Caco-2 (cell line): ENCODE measurements around the gene ACE. TPM values are rescaled to one million over a fixed set of nuclear protein-coding genes. Genes with fewer than 3 reads are reported as not detected.

ENCODE experiments used
- BruUV-seq: library from RNA; stranded (reverse); fragments of 400-500 nt; replicated peaks from 2 replicates; lab custom pipeline; 2021; lab: Mats Ljungman, UMichigan
- CTCF ChIA-PET: fragments of 300-600 bp; sonication (Branson Sonifier 250); formaldehyde crosslinking; loops from one replicate; lab custom pipeline; 2022; ENCODE audit warnings: antibody characterized with exemption; lab: Charles Lee
- POLR2A ChIA-PET: fragments of 300-600 bp; sonication (Branson Sonifier 250); formaldehyde crosslinking; loops from one replicate; lab custom pipeline; 2022; ENCODE audit warnings: antibody characterized with exemption; lab: Charles Lee
- DNase-seq, 2 experiments: peaks; one replicate each; pipeline versions ENCODE4 v3.0.0 to v3.0.0-alpha.2; 2020 to 2022
- H3K27me3 ChIP-seq: replicated peaks from 2 replicates; pipeline ENCODE4 v1.6.0; 2011; ENCODE audit warnings: low read length; ENCODE audit not compliant: control insufficient read depth, insufficient read depth
- H3K36me3 ChIP-seq: 2 replicates; pipeline ENCODE4 v1.5.1; 2011; ENCODE audit warnings: low read length; ENCODE audit not compliant: control insufficient read depth, insufficient read depth
- H3K4me1 ChIP-seq: fragments of 250-450 bp; sonication (Bioruptor Pico); 2 replicates; pipeline ENCODE4 v1.5.1; 2020; ENCODE audit warnings: mild to moderate bottlenecking
- H3K4me3 ChIP-seq: 2 replicates; pipeline ENCODE4 v1.5.1; 2011; ENCODE audit warnings: low read depth, mild to moderate bottlenecking, control low read depth, low read length
- H3K9me3 ChIP-seq: fragments of 250-450 bp; sonication (Bioruptor Pico); 2 replicates; pipeline ENCODE4 v1.5.1; 2020; ENCODE audit warnings: mild to moderate bottlenecking, moderate library complexity
- H3K27ac Mint-ChIP-seq: one replicate; pipeline ENCODE4 v1.8.0; 2022; ENCODE audit warnings: mixed read lengths; ENCODE audit not compliant: unreplicated experiment
- H3K27me3 Mint-ChIP-seq: one replicate; pipeline ENCODE4 v1.8.0; 2022; ENCODE audit warnings: mixed read lengths; ENCODE audit not compliant: insufficient read depth, unreplicated experiment
- H3K36me3 Mint-ChIP-seq: one replicate; pipeline ENCODE4 v1.8.0; 2022; ENCODE audit warnings: mild to moderate bottlenecking, mixed read lengths; ENCODE audit not compliant: insufficient read depth, unreplicated experiment
- H3K4me1 Mint-ChIP-seq: one replicate; pipeline ENCODE4 v1.8.0; 2022; ENCODE audit warnings: low read depth, mixed read lengths; ENCODE audit not compliant: unreplicated experiment
- H3K4me3 Mint-ChIP-seq: one replicate; pipeline ENCODE4 v1.8.0; 2022; ENCODE audit warnings: mild to moderate bottlenecking, moderate library complexity, mixed read lengths; ENCODE audit not compliant: unreplicated experiment
- H3K9me3 Mint-ChIP-seq: one replicate; pipeline ENCODE4 v1.8.0; 2022; ENCODE audit warnings: mixed read lengths; ENCODE audit not compliant: unreplicated experiment
- intact Hi-C: fragments of 100-400 bp; cut with micrococcal nuclease; formaldehyde crosslinking; loops from one replicate; pipeline ENCODE4 v1.10.0; 2022; ENCODE audit not compliant: unreplicated experiment
- total RNA-seq: library from RNA; stranded (reverse); gene quantifications from 2 replicates; pipeline ENCODE4 v1.2.3, GENCODE V29; 2022
- TF ChIP-seq, protein P1 (sequence below), 2 experiments: fragments of 200-600 bp in 1 of 2; IDR thresholded peaks; 1 replicate in 1 of 2; 2 replicates in 1 of 2; pipeline versions ENCODE4 v1.5.1 to v1.8.0; 2011 to 2022; ENCODE audit warnings: antibody characterized with exemption in 1 of 2, control low read depth in 1 of 2, inconsistent platforms in 1 of 2, low read depth in 1 of 2, low read length in 1 of 2, mild to moderate bottlenecking in 1 of 2, moderate library complexity in 1 of 2; ENCODE audit not compliant: insufficient read depth in 1 of 2, severe bottlenecking in 1 of 2, unreplicated experiment in 1 of 2

The ACE gene
- total RNA-seq, 1 experiment from 2014 or later, result 3.4 TPM

DNA sequence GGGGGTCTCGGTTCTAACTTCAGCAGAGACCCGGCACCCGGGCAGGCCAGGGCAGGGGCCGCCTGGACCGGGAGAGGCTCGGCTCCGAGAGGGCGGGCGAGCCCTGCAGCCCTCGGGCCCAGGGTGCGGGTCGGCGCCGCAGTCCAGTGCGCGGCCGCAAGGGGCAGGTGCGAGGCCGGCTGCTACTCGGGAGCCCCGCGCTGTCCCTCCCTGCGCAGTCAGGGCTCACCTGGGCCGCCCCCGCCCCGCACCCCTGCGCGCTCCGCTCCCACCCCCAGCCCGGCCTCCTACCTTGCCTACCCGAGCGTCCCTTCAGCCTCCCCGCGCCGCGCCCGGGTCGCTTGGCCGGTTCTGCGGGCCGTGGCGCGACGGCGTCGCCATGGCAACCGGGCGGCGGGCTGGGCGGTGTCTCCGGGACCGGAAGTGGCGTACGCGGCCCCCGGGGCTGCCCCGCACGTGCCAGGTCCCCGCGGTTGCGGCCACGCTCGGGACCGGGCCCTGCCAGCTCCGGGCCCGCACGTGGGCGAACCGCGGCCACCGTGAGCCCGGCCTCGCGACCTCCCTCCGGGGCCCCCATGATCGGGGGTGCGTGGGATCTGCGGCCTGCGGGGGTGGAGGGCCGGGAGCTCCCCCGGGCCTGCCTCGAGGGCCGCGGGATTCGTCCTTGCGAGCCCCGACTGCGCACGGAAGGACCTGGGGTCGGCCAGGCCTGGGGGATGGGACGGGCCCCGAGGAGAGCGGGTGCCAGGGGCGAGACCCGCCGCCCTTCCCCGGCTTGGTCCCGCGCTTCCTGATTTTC lies 30.7 kb upstream of the ACE start, which contains the start of gene CYB561:
Gene CYB561, minus strand, starts transcription at position 353 of the 799 bp plus-strand sequence. CDS start 8,759 bp downstream, outside the sequence.
- POLR2A ChIA-PET, result interaction anchor here (0.8 to 1.1 kb wide), 2 partner anchors 14 to 175 kb away, joined by 3 to 4 read pairs; no protein-coding TSS in a partner anchor
- H3K4me3 ChIP-seq, result peak within 1 kb of the TSS; percentile 85
- H3K36me3 ChIP-seq, result no peaks in the 10 kb centered on the region
- BruUV-seq, result no TSS peak
- TF ChIP-seq, protein P1, sequence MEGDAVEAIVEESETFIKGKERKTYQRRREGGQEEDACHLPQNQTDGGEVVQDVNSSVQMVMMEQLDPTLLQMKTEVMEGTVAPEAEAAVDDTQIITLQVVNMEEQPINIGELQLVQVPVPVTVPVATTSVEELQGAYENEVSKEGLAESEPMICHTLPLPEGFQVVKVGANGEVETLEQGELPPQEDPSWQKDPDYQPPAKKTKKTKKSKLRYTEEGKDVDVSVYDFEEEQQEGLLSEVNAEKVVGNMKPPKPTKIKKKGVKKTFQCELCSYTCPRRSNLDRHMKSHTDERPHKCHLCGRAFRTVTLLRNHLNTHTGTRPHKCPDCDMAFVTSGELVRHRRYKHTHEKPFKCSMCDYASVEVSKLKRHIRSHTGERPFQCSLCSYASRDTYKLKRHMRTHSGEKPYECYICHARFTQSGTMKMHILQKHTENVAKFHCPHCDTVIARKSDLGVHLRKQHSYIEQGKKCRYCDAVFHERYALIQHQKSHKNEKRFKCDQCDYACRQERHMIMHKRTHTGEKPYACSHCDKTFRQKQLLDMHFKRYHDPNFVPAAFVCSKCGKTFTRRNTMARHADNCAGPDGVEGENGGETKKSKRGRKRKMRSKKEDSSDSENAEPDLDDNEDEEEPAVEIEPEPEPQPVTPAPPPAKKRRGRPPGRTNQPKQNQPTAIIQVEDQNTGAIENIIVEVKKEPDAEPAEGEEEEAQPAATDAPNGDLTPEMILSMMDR (IDR thresholded peaks at IDR 0.05; ENCODE audit: insufficient read depth in 1 of 2, low read depth in 1 of 2, low read length in 1 of 2, severe bottlenecking in 1 of 2, unreplicated experiment in 1 of 2), result peak; percentile 62 to 77
- CTCF ChIA-PET, result interaction anchor here (0.5 to 3.0 kb wide), 8 partner anchors 11 to 296 kb away, joined by 3 to 17 read pairs (median 4); partner anchors contain the start of gene ACE
- peaks cover 7% of the 10 kb centered on the region for H3K4me1 Mint-ChIP-seq
- intact Hi-C loops, result loop anchor here (1.0 to 5.0 kb wide), 5 partner anchors 18 to 166 kb away; partner anchors contain the start of genes ACE, DCAF7 and KCNH6
- H3K9me3 ChIP-seq, result no peaks in the 10 kb centered on the region
- H3K4me1 ChIP-seq, result peaks cover 14% of the 10 kb centered on the region
- H3K36me3 Mint-ChIP-seq, result peaks cover 19% of the 10 kb centered on the region
- no peaks in the 10 kb centered on the region for H3K27me3 Mint-ChIP-seq
- peak within 1 kb of the TSS; percentile 90 for H3K27ac Mint-ChIP-seq
- H3K4me3 Mint-ChIP-seq, result peak within 1 kb of the TSS; percentile 72
- DNase-seq, result peak; percentile 91 to 97
- H3K9me3 Mint-ChIP-seq, result no peaks in the 10 kb centered on the region
- H3K27me3 ChIP-seq, result no peaks in the 10 kb centered on the region

DNA sequence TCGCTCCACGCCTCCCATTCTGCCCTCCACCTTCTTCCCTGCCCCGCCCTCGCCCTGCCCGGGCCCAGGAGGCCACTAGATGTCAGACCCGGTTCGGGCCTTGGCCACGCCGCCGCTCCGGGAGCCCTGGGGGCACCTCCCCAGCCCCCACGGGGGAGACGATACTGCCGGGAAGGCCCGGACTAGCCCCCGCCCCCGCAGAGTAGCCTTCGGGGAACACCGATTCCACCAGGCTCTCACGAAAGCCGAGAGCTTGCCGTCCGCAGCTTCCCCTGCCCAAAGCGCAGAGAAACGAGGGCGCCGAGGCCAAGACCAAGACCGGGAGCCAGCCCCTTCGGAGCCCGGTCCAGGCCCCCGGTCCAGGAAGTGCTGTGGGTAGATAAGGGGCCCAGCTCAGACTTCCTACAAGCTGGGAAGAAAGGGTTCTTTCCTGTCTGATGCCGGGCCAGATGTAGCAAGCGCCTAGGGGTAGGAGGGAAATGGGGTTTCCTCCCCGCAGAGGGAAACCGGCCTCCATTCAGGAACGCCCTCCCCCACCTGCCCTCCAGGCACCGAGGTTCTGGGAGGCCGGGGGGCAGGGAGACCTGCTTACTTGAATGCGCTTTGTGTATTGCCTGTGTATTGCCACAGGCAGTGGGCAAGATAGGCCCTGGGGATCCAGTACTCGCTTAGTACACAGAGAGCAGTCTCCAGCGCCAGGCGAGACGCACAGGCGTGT lies 29.9 kb upstream of the ACE start:
- Histone ChIP-seq H3K4me3 (peak overlapping the region; percentile 85), H3K9me3 (no peaks in the 10 kb centered on the region), H3K36me3 (no peaks in the 10 kb centered on the region), H3K27me3 (no peaks in the 10 kb centered on the region), H3K4me1 (peaks cover 14% of the 10 kb centered on the region)
- TSS peak; percentile 68 for BruUV-seq
- intact Hi-C loops, result loop anchor here (1.0 to 5.0 kb wide), 5 partner anchors 19 to 165 kb away; partner anchors contain the start of genes ACE, DCAF7 and KCNH6
- peaks cover 7% of the 10 kb centered on the region for H3K4me1 Mint-ChIP-seq
- ChIA-PET CTCF (interaction anchor here (0.5 to 3.0 kb wide), 8 partner anchors 12 to 165 kb away, joined by 3 to 17 read pairs (median 4); partner anchors contain the start of gene ACE), POLR2A (interaction anchor here (1.1 kb wide), 1 partner anchor 15 kb away, joined by 4 read pairs; no protein-coding TSS in a partner anchor)
- no peaks in the 10 kb centered on the region for H3K27me3 Mint-ChIP-seq
- H3K36me3 Mint-ChIP-seq, result peaks cover 19% of the 10 kb centered on the region
- TF ChIP-seq, protein P1 (IDR thresholded peaks at IDR 0.05; ENCODE audit: insufficient read depth in 1 of 2, low read depth in 1 of 2, low read length in 1 of 2, severe bottlenecking in 1 of 2, unreplicated experiment in 1 of 2), result peak; percentile 11 to 48
- H3K9me3 Mint-ChIP-seq, result no peaks in the 10 kb centered on the region
- peak; percentile 85 to 89 for DNase-seq
- peak overlapping the region; percentile 90 for H3K27ac Mint-ChIP-seq
- H3K4me3 Mint-ChIP-seq, result peak overlapping the region; percentile 72
